GM19043 (cell line): Measurements from ENCODE around the gene ABCA1.
"Not testable (repeated sequence)": the region's sequence is repeated elsewhere in the genome, so short reads cannot be mapped to it uniquely, and the experiment has no call there.

Experiments used
- ATAC-seq: cut with Tn5 transposase; IDR thresholded peaks from one replicate; pipeline ENCODE4 v1.9.1; 2021; ENCODE audit warnings: low read depth; ENCODE audit not compliant: unreplicated experiment

Gene ABCA1

DNA sequence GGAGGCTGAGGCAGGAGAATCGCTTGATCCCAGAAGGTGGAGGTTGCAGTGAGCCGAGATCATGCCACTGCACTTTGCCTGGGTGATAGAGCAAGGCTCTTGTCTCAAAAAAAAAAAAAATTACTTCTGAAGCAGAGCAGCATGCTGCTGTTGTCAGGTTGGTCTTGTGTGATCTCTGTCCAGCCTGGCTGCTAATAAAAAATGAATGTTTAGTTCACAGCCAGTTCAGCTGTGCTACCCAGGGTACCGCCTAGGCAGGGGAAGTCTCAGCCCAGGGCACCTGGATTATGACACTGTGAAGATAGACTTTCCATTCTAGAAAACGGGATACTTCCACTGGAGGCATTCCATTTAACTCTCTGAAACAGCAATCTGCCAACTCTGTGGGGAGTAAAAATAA, 23.5 kb upstream of the ABCA1 start:
- ATAC-seq, result no peak

DNA sequence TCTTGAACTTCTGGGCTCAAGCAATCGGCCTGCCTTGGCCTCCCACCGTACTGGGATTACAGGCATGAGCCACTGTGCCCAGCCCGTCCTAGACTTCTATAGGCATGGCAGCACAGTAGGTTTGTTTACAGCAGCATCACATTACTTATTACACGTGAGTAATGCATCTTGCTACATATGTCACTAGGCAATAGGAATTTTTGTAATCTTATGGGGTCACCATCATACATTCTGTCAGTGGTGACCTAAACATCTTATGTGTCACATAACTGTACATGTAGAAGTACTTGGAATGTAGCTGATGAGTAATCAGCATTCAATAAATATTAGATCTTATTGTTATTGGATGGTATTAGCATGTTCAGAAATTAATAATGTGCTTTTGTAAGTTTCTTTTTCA, 22.9 kb upstream of the ABCA1 start:
- ATAC-seq, result no peak

DNA sequence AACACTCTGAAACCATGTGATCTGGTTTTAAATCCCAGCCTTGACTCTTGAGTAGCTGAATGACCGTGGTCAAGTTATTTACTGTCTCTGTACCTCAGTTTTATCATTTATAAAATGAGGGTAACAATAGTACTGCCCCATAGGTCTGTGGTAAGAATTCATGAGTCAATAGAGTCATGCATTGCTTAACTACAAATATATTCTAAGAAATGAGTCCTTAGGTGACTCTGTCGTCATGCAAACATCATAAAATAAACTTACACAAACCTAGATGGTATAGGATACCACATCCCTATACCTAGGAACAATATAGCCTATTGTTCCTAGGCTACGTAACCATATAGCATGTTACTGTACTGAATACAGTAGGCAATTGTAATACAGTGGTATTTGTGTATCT, 20.3 kb upstream of the ABCA1 start:
- ATAC-seq, result no peak

DNA sequence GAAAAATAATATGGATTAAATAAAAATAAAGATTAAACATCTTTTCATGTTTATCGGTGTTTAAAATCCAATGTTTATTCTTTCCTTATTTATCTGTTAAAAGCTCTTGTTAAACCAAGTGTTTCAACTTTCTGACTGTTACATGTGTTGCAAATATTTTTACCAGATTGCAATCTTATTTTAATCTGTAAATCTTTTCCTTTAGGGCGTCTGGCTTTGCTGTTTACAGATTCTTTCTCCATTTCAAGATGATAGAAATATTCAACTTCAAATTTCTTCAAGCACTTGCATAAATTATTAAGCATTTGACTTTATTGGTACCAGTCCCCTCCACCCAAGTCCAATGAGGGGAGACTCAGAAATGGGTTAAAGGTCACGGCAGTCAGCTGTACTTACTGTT, 16.9 kb upstream of the ABCA1 start:
- no peak for ATAC-seq

DNA sequence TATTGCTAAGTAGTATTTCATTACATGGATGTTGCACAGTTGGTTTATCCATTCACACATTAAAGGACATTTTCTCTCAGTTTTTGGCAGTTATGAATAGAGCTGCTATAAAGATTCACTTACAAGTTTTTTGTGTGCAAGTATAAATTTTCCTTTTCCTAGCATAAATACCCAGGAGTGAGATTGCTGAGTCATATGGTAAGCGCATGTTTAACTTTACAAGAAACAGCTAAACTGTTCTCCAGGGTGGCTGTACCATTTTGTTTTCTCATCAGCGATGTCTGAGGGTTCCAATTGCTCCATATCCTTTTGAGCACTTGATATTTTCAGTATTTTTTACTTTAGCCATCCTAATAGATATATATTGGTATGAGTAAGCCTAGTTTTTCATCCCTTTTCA, 16.4 kb upstream of the ABCA1 start:
- no peak for ATAC-seq

DNA sequence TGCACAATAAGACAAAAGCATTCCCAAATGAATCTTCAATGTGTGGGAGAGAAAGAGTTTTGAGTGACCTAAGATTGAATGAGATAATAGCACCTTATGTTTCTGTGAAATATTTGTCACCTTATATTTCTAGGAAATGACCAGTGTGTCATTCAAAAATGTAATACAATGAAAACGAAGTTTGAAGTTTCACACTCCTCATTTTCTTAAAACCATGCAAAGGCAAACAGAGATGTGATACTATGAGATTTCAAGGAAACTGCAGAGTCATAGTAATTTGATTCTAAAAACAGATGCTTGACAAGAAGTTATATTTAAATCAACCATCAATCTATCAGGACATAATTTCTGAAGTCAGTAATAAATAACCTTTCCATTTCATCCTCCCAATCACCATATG, 13.6 kb upstream of the ABCA1 start:
- ATAC-seq, result no peak

DNA sequence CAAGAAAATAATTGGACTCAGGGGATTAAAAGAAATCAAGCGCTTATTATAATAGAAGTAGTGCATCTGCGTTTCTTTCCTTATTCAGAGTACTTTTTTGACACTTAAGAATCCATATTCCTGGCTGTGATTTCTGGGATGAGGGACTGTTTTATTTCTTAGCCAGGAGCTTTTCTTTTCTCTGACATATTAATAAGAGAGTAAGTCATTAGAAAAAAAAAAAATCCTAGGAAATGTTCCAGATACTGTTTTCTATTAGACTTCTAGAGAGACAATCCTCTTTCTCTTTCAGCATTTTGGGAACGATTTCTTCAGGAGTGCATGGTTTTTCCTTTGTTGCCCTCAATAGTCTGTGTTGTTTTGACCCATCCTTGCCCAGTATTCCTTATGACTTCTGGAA, 8.3 kb upstream of the ABCA1 start:
- ATAC-seq, result no peak

DNA sequence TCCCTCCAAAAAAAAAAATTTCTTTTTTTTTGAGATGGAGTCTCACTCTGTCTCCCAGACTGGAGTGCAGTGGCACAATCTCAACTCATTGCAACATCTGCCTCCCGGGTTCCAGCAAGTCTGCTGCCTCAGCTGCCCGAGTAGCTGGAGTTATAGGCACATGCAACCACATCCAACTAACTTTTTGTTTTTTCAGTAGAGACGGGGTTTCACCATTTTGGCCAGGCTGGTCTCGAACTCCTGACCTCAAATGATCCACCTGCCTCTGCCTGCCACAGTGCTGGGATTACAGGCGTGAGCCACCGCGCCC, 7.5 kb upstream of the ABCA1 start:
- not testable (repeated sequence) for ATAC-seq

DNA sequence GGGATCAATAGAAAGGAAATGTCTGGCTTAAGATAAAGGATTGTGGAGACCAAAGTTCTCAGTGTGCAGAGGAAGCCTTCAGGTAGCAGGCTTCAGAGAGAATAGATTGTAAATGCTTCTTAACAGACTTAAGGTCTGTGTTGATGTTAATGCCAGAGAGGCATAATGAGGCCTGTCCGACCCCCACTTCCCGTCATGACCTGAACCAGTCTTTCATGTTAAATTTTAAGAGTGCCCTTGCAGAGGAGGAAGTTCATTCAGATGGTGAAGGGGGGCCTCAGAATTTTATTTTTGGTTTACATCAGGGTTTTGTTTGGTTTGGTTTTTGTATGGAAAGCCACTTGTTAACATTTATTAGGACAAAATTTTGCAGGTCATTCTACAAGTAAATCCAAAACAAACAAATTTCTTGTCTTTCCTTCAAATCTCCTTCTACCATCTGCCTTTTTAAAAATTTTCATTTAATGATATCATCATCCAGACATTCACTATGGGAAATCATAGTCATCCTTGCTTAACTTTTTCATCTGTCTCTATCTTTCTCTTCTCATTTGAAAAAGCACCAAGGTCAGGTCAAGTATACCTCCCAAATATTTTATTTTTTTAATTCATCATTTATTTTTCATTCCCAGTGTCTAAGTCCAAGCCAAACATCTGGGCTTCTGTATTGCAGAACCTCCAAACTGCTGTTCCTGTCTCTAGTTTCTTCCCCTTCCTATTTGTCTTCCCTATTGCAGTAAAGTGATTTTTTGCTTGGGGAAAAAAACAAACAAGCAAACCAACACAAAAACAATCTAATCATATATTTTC, 6.9 kb upstream of the ABCA1 start:
- ATAC-seq, result no peak

DNA sequence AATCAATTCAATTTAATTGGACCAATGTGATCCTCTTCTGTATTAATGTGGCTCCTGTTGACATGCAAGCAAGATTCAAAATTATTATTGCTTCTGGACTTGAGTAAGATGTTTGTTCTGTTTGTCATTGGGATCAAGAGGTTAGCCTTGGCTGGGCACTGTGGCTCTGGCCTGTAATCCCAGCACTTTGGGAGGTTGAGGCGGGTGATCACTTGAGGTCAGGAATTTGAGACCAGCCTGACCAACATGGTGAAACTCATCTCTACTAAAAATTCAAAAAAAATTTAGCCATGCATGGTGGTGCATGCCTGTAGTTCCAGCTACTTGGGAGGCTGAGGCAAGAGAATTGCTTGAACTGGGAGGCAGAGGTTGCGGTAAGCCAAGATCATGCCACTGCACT, 5.1 kb upstream of the ABCA1 start:
- ATAC-seq, result not testable (repeated sequence)

DNA sequence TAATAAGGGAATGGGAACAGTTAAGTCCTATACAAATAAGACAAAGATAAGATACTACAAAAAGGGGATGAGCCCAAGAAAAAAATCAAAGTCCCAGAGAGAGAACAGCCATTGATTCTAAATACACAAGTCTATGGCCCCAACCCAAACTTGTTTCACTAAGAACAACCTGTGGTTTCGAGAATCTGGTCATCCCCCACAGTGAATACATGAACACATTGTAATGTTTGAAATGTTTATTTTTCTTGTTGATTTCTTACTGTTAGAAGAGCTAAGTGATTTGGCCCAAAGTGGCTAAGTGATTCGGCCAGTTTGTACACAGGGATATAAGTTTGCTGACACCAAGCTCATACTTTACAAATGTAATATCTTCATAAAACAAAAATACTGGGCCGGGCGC, 3.3 kb upstream of the ABCA1 start:
- ATAC-seq, result no peak

DNA sequence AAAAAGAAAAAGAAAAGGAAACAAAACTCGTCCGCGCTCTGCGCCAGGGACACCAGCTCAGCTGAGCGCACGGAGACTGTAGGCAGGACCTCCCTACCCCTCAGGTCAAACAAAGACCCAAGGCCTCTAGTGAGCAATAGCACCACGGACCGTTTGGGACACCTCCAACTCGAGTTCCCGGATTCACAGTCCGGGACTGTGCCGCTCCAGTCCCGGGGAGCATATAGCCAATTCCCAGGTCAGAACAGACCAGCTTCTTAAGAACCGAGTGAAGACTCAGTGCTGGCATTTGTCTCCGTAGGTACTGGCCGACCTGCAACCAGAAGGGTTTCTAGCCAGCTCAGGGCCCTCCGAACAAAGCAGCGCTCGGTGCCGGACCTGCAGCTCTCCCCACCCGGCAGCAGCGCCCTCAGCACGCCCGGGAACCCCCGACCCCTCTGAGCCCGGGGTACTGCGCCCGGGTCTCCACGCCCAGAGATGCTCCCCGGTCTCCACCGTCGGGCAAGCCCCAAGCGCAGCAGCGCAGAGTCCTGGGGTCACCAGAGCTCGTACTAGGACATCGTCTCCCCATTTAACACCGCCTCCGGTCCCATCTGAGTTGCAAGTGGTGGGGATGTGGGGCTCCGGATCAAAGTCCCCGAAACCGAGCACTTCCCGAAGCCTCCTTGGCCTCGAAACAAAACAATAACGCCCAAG, 591 bp downstream of the ABCA1 start:
- ATAC-seq, result no peak

DNA sequence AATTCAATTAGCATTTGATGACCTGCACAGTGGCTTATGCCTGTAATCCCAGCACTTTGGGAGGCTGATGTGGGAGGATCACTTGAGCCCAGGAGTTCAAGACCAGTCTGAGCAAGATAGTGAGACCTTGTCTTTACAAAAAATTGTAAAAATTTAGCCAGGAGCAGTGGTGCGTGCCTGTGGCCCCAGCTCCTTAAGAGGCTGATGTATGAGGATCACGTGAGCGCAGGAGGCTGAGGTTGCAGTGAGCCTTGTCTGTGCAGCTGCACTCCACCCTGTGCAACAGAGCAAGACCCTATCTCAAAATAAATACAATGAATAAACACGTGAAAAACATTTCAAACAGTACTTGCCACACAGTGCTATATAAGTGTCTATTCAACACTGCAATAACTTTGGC, 4.2 kb downstream of the ABCA1 start:
- ATAC-seq, result peak; percentile 61

DNA sequence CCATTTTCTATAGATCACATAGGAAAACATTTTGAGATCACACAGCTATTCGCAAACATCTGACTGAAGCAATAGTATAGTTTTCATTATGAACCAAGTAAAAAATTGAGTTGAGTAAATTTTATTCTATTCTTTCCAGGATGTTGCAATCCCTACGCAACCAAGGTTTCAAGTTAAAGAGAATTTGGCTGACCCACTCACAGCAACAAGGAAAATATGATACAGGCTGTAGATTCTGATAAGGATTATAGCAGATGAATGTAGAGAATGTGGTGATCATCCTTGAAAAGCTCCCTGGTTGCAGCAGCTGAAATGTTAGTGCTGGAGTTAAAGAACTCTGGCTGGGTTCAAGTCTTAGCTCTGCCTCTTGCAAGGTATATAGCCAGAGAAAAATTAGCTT, 4.7 kb downstream of the ABCA1 start:
- ATAC-seq, result no peak

DNA sequence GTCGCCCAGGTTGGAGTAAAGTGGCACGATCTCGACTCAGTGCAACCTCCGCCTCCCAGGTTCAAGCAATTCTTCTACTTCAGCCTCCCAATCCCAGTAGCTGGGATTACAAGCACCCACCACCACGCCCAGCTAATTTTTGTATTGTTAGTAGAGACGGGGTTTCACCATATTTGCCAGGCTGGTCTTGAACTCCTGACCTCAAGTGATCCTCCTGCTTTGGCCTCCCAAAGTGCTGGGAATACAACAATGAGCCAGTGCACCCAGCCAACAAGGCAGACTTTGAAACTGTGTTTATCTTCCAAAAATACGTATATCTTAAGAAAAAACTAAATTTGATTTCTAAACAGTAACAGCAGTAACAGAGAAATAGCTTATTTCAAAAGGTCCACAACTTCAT, 5.2 kb downstream of the ABCA1 start:
- ATAC-seq, result not testable (repeated sequence)

DNA sequence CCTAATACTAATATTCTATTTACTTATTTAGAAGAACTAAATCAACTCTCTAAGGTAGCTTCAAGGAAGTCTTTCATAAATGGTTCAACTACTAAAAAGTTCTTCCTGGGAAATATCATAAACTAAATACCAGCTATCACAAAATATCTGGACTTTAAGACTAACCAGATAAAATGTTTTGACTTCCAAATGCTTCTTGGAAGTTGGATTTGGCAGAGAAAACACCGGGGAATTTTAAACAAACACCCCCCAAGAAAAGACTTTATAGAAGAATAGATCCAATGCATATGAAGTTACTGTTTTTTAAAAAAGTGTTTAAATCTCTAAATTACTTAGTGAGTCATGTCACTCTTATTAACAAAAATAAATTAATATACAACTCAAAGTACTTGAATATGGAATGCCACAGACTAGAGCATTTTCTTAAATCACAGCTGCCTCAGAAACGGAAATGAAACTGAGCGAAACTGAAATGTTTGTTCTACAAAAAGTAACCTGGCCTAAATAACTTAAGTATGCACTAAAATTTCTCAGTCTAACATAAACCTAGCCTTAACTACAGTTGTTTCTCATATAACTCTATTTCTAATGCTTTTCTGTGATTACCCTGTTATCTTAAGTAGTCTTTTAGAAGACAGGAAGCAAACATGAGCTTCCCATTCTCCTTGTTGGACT, 6.8 kb downstream of the ABCA1 start:
- no peak for ATAC-seq

DNA sequence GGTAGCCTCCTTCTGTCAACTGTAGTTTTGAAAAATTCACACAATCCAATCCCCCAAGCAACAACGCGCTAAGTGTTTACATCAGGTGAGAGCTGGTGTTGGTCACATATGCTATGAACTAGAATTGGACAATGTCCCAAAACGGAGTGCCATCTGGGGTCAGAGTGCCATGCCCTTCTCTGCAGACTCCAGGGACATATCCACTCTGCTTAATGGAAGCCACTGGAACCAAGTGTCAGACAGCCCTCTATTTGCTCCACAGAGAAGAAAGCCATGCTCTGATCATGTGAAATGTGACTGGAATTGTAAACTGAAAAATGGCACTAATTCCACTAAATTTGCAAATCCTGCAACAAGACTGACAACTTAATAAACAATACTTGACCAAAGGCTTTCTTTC, 12.2 kb downstream of the ABCA1 start:
- no peak for ATAC-seq

DNA sequence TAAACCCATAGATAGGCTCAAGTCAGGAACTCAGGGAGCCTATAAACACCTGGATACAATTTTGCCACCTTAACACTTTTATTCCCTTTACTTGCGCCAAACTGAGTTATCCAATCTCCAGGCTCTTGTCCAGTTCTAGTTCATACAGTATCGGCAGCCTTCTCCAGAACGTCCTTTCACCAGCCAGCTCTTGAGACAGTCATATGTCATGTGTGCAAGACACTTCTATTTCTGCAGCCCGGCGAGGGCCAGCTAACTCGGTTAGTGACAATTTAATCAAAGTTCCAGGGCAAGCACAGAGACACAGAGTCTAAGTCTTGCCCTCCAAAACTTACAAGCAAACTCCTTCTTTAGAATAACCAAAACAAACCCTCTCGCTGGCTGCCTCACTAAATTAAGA, 12.9 kb downstream of the ABCA1 start:
- no peak for ATAC-seq

DNA sequence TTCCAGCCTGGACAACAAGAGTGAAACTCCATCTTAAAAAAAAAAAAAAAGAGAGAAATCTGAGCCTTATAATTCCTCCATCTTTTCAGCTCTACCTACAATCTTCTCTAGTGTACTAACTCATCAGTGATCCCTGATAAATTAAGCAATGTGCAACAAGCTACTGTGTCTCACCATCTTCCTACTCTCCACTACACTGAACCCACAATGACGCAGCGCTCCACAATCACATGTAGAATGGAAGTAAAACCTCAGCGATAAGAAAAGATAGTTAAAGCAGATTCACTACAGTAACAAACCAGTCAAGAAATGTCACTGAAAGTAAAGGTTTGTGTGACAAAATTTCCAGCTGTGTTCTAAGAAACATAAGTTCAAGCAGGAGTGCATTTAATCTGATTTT, 13.5 kb downstream of the ABCA1 start:
- ATAC-seq, result no peak

DNA sequence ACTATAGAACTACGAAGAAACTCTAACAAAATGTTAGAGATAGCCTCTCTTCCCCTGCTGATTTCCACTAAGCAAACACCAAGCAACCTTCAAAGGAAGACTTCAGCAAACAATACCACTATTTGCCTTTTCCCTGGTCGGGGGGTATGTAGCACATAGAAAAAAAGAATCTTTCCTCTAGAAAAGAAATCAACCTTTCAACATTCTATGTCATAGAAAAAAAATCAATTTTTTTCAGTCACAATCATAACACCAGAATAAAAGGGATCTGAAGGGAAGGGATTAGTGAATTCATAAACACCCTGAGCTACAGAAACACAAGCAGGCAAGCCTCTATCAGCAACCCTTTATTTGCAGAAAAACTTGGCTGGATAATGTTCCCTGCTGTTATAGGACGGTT, 15.3 kb downstream of the ABCA1 start:
- ATAC-seq, result no peak

DNA sequence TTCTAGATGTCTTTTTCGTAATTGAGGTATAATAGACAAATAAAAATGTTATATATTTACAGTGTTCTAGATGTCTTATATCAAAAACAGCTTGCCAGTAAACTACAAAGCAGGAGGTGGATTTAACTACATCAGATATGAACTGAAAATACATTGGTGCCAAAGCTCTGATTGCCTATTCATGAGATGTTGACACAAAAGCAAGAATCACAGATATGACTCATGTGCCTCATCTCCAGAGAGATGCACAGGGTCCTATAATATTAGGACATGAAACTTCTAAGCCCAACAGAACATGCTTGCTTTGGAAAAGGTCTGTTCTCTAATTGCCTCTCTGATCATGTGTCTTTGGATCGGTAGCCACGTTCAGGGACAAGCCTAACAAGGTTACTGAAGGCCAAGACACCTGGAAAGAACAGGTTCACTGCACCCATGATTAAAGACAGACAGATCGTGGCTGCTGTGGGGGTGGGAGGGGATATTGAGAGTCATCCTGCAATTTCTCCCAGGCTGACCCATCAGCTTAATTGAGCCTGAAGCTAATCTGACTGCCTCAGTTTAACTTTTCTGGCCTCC, 16.8 kb downstream of the ABCA1 start:
- no peak for ATAC-seq
